GM12878 (cell line): ENCODE measurements around the gene LMX1B. TPM values are rescaled to one million over a fixed set of nuclear protein-coding genes. Genes with fewer than 3 reads are reported as not detected.

Experiments used
- ATAC-seq: fragments of 200-7000 bp; cut with Tn5 transposase; 3 replicates; pipeline ENCODE4 v1.9.1; 2020; ENCODE audit warnings: mild to moderate bottlenecking, moderate library complexity
- BruUV-seq: library from RNA; stranded (reverse); fragments of 400-500 nt; replicated peaks from 2 replicates; lab custom pipeline; 2021; lab: Mats Ljungman, UMichigan
- CTCF ChIA-PET: fragments of 300-600 bp; sonication (Branson Sonifier 250); formaldehyde crosslinking; extraction: SDS; loops from one replicate; lab custom pipeline; 2021; ENCODE audit warnings: inconsistent platforms; lab: Yijun Ruan, JAX
- POLR2A ChIA-PET: fragments of 350-600 bp; formaldehyde crosslinking; extraction: SDS; loops from one replicate; lab custom pipeline; 2021; ENCODE audit warnings: inconsistent platforms; lab: Charles Lee
- RAD21 ChIA-PET: fragments of 300-600 bp; sonication (Branson Sonifier 250); formaldehyde crosslinking; loops from one replicate; lab custom pipeline; 2023; ENCODE audit warnings: antibody characterized with exemption; ENCODE audit not compliant: unreplicated experiment; lab: Charles Lee
- SMC1A ChIA-PET: fragments of 300-600 bp; sonication (Branson Sonifier 250); formaldehyde crosslinking; loops from one replicate; lab custom pipeline; 2023; ENCODE audit not compliant: unreplicated experiment, uncharacterized antibody; lab: Charles Lee
- DNase-seq: peaks from one replicate; pipeline ENCODE4 v3.0.0-alpha.2; 2011; ENCODE audit warnings: low read depth, low spot score
- FAIRE-seq: peaks from 3 replicates; lab custom pipeline; 2011; peaks lifted over from hg19 to GRCh38; lab: Jason Lieb, UNC
- H2AFZ ChIP-seq: 2 replicates; pipeline ENCODE4 v1.6.0; 2011; ENCODE audit warnings: low read depth, low read length, control low read depth; ENCODE audit not compliant: control insufficient read depth
- H3K27ac ChIP-seq: 2 replicates; pipeline ENCODE4 v1.5.1; 2011; ENCODE audit warnings: control low read depth; ENCODE audit not compliant: control insufficient read depth, insufficient read depth
- H3K27me3 ChIP-seq, 2 experiments: replicated peaks in 1 of 2; 2 replicates each; pipeline versions ENCODE4 v1.6.0 to v1.6.1; 2011; ENCODE audit warnings: low read length in 1 of 2; ENCODE audit not compliant: control insufficient read depth in 2 of 2, insufficient read depth in 2 of 2
- H3K36me3 ChIP-seq, 2 experiments: 2 replicates each; pipeline ENCODE4 v1.5.1; 2011; ENCODE audit warnings: low read length in 1 of 2; ENCODE audit not compliant: control insufficient read depth in 2 of 2, insufficient read depth in 2 of 2
- H3K4me1 ChIP-seq: 2 replicates; pipeline ENCODE4 v1.6.1; 2011; ENCODE audit warnings: mild to moderate bottlenecking, low read length, moderate library complexity, mixed read lengths; ENCODE audit not compliant: control insufficient read depth, insufficient read depth
- H3K4me2 ChIP-seq: 2 replicates; pipeline ENCODE4 v1.6.0; 2011; ENCODE audit warnings: control low read depth; ENCODE audit not compliant: control insufficient read depth, insufficient read depth
- H3K4me3 ChIP-seq: fragments of 200-600 bp; sonication (generic); 2 replicates; pipeline ENCODE4 v1.5.1; 2016
- H3K79me2 ChIP-seq: 2 replicates; pipeline ENCODE4 v1.6.0; 2011; ENCODE audit warnings: low read length; ENCODE audit not compliant: control insufficient read depth, insufficient read depth
- H3K9ac ChIP-seq: 2 replicates; pipeline ENCODE4 v1.8.0; 2011; ENCODE audit warnings: low read length, control low read depth, mixed read lengths; ENCODE audit not compliant: control insufficient read depth, insufficient read depth
- H3K9me3 ChIP-seq: replicated peaks from 3 replicates; pipeline ENCODE4 v1.5.1; 2011; ENCODE audit warnings: mild to moderate bottlenecking, low read length; ENCODE audit not compliant: control insufficient read depth, insufficient read depth
- H4K20me1 ChIP-seq: 2 replicates; pipeline ENCODE4 v1.6.0; 2011; ENCODE audit not compliant: control insufficient read depth, insufficient read depth
- BCL11A ChIP-seq: IDR thresholded peaks from 2 replicates; pipeline ENCODE4 v1.6.1; 2011; ENCODE audit warnings: low read depth, low read length
- E2F4 ChIP-seq: IDR thresholded peaks from 2 replicates; pipeline ENCODE4 v1.6.1; 2012; ENCODE audit warnings: low read depth, low read length, improper control_type of control experiment
- NBN ChIP-seq: fragments of 450-650 bp; IDR thresholded peaks from 2 replicates; pipeline ENCODE4 v1.6.1; 2016
- RELA ChIP-seq: fragments of 450-650 bp; IDR thresholded peaks from 2 replicates; pipeline ENCODE4 v1.8.0; 2014; ENCODE audit warnings: borderline replicate concordance; ENCODE audit not compliant: partially characterized antibody
- RUNX3 ChIP-seq: IDR thresholded peaks from 2 replicates; pipeline ENCODE4 v1.6.1; 2012; ENCODE audit warnings: low read length, inconsistent platforms
- SUPT20H ChIP-seq: IDR thresholded peaks from 2 replicates; pipeline ENCODE4 v1.6.1; 2011; ENCODE audit warnings: low read depth, mild to moderate bottlenecking, low read length, moderate library complexity, borderline replicate concordance; ENCODE audit not compliant: control insufficient read depth
- WGBS: methylation state at CpG from one replicate; pipeline ENCODE4 v1.1.6; 2016; ENCODE audit warnings: low lambda C conversion rate; ENCODE audit not compliant: insufficient replicate concordance, insufficient coverage; ENCODE audit errors: missing lambda C conversion rate; 5-methylcytosine and 5-hydroxymethylcytosine counted together
- in situ Hi-C: fragments of 300-500 bp; cut with MboI; formaldehyde crosslinking; loops from 9 replicates; pipeline ENCODE4 v1.14.3; 2018; ENCODE audit warnings: mixed read lengths
- intact Hi-C: fragments of 100-400 bp; cut with micrococcal nuclease; formaldehyde crosslinking; loops from one replicate; pipeline ENCODE4 v1.14.2; 2022; ENCODE audit not compliant: unreplicated experiment
- polyA plus RNA-seq, 11 experiments: library from polyadenylated mRNA; depleted of rRNA in 4 of 11; unstranded in 6 of 11; stranded (reverse) in 5 of 11; fragments of >200 nt; fragmentation: Nextera tagmentation in 4 of 11; fragmentation: Illumina TruSeq in 1 of 11; extraction: Ambion mirVana in 4 of 11; extraction: Trizol in 1 of 11; gene quantifications; 1 replicate in 1 of 11; 2 replicates in 10 of 11; pipeline versions ENCODE4 v1.2.1 to v1.2.3, GENCODE V29; 2011 to 2016; ENCODE audit warnings: inconsistent platforms in 2 of 11, missing spikeins in 2 of 11, low read depth in 1 of 11
- total RNA-seq, 4 experiments: library from RNA; depleted of rRNA in 3 of 4; stranded (reverse); fragments of >200 nt in 3 of 4; fragmentation: Illumina TruSeq in 1 of 4; extraction: Trizol in 1 of 4; gene quantifications; 2 replicates each; pipeline versions ENCODE4 v1.2.1 to v1.2.3, GENCODE V29; 2013 to 2021
- TF ChIP-seq, protein P1 (sequence below): fragments of 450-650 bp; IDR thresholded peaks from 2 replicates; pipeline ENCODE4 v1.6.1; 2016; ENCODE audit warnings: mild to moderate bottlenecking

LMX1B gene
- total and polyA plus RNA-seq, 10 of the 15 experiments (the other 5 are each of a cell fraction or from before 2014, with no cell fraction given) = not detected

- TF ChIP-seq RUNX3 = no peak
- no peak for TF ChIP-seq E2F4
- TF ChIP-seq, protein P1, sequence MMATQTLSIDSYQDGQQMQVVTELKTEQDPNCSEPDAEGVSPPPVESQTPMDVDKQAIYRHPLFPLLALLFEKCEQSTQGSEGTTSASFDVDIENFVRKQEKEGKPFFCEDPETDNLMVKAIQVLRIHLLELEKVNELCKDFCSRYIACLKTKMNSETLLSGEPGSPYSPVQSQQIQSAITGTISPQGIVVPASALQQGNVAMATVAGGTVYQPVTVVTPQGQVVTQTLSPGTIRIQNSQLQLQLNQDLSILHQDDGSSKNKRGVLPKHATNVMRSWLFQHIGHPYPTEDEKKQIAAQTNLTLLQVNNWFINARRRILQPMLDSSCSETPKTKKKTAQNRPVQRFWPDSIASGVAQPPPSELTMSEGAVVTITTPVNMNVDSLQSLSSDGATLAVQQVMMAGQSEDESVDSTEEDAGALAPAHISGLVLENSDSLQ = no peak
- TF ChIP-seq, all 136 proteins: peak for 0
Observed at GRCh38 chr9:126607086-126607485, 6.6 kb upstream of the LMX1B start (continued).

GRCh38 chr9:126607731-126608130 lies 6.0 kb upstream of the LMX1B start:
- Histone ChIP-seq H3K4me1 (no peaks in the 10 kb centered on the region), H3K4me3 (no peak overlapping the region), H3K27me3 (peaks cover 2 to 12% of the 10 kb centered on the region in 2 experiments), H3K4me2 (no peak overlapping the region), H3K9ac (no peak overlapping the region), H3K79me2 (no peaks in the 10 kb centered on the region), H3K9me3 (no peaks in the 10 kb centered on the region)
- FAIRE-seq = no peak
- RAD21 ChIA-PET = no interaction called here
- TF ChIP-seq BCL11A = no peak
- TF ChIP-seq NBN = no peak
- no peak for TF ChIP-seq SUPT20H
- TF ChIP-seq RELA = no peak
- TF ChIP-seq, all 136 proteins: peak for 0
- Histone ChIP-seq H4K20me1 (no peaks in the 10 kb centered on the region; the same call in 1 of the 2 replicates), H3K36me3 (no peaks in the 10 kb centered on the region), H3K27ac (no peak overlapping the region), H2AFZ (no peak overlapping the region)
- DNase-seq (no peak), ATAC-seq (0 out of 3 replicates have a peak, but pooled peaks have one; percentile 19)
- ChIA-PET CTCF (interaction anchor here (0.6 kb wide), 1 partner anchor 162 kb away, joined by 3 read pairs; no protein-coding TSS in a partner anchor), POLR2A (interaction anchor here (0.6 to 0.7 kb wide), 2 partner anchors 14 to 1065 kb away, joined by 7 to 9 read pairs; no protein-coding TSS in a partner anchor), SMC1A (no interaction called here)
- in situ Hi-C loops = loop anchor here (5.0 kb wide), 1 partner anchor 175 kb away; no protein-coding TSS in a partner anchor
- 25% methylated on average over 6 of the region's 7 CpGs for WGBS
- intact Hi-C loops = no loop called here
- no TSS peak for BruUV-seq
